ENCODE measurements around the gene ADAMTSL1. TPM values are rescaled to one million over a fixed set of nuclear protein-coding genes. Genes with fewer than 3 reads are reported as not detected.

Gene ADAMTSL1
- total and polyA plus RNA-seq, 2 donors (not counting 3 experiments of a cell fraction or from before 2014, with no cell fraction given), result 15.0 to 18.4 TPM

GRCh38 chr9:18580151-18580550 is 106.2 kb downstream of the ADAMTSL1 start:
- dilution Hi-C loops (cut with MboI; ENCODE audit: extremely low pct_ligation_motif_present, low sequenced_read_pairs), result no loop called here

More at GRCh38 chr9:18580151-18580550, 106.2 kb downstream of the ADAMTSL1 start:
- Histone ChIP-seq H3K9me3 (replicated peaks; ENCODE audit: control insufficient read depth, insufficient read depth, low read length) (no peaks in the 10 kb centered on the region), H4K20me1 (replicated peaks; ENCODE audit: control insufficient read depth, extremely low read depth, insufficient read depth, low read length) (no peaks in the 10 kb centered on the region), H3K27me3 (ENCODE audit: control insufficient read depth in 2 of 2, insufficient read depth in 2 of 2, low read length in 2 of 2) (no peaks in the 10 kb centered on the region), H3K27ac (ENCODE audit: insufficient read depth, low read depth, low read length) (no peak overlapping the region), H3K4me1 (ENCODE audit: control insufficient read depth, extremely low read depth, insufficient read depth, low read length) (no peaks in the 10 kb centered on the region), H3K9ac (replicated peaks; ENCODE audit: extremely low read depth, insufficient read depth, low read length) (no peak overlapping the region), H3K4me2 (ENCODE audit: insufficient read depth, low read length) (no peak overlapping the region), H3K79me2 (ENCODE audit: control insufficient read depth, insufficient read depth, low read length) (no peaks in the 10 kb centered on the region), H3K9me1 (replicated peaks; ENCODE audit: control insufficient read depth, extremely low read depth, insufficient read depth, low read length) (no peaks in the 10 kb centered on the region), H2AFZ (ENCODE audit: low read depth, low read length) (no peak overlapping the region), H3K36me3 (ENCODE audit: control insufficient read depth in 2 of 2, extremely low read depth in 1 of 2, insufficient read depth in 2 of 2, low read length in 2 of 2) (no peaks in the 10 kb centered on the region), H3K4me3 (replicated peaks in 1 of 3; ENCODE audit: insufficient read depth in 1 of 3, low read depth in 1 of 3, low read length in 3 of 3) (no peak overlapping the region)
- ChIA-PET POLR2A (no interaction called here), CTCF (no interaction called here)
- DNase-seq (ENCODE audit: low read depth, low spot score) (no peak), FAIRE-seq (no peak)
- no TSS peak for BruUV-seq (replicated peaks)
- TF ChIP-seq MYC (IDR thresholded peaks at IDR 0.05; ENCODE audit: low read depth, low read length), result no peak
- TF ChIP-seq CTCF (IDR thresholded peaks at IDR 0.05; ENCODE audit: extremely low read depth in 1 of 2, insufficient read depth in 1 of 2, low read depth in 1 of 2, low read length in 2 of 2), result no peak
- TF ChIP-seq POLR2AphosphoS5 (IDR thresholded peaks at IDR 0.05; ENCODE audit: insufficient read depth, low read depth, low read length), result no peak
- no peak for TF ChIP-seq EZH2 (IDR thresholded peaks at IDR 0.05; ENCODE audit: borderline replicate concordance, low read depth, low read length, severe bottlenecking)
- no peak for TF ChIP-seq GATA2 (IDR thresholded peaks at IDR 0.05; ENCODE audit: insufficient read depth, insufficient read length, low read depth, low read length)
- TF ChIP-seq, protein P1, sequence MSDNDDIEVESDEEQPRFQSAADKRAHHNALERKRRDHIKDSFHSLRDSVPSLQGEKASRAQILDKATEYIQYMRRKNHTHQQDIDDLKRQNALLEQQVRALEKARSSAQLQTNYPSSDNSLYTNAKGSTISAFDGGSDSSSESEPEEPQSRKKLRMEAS (IDR thresholded peaks at IDR 0.05; ENCODE audit: insufficient read depth, insufficient read length), result no peak
- TF ChIP-seq FOS (IDR thresholded peaks at IDR 0.05; ENCODE audit: borderline replicate concordance, insufficient read depth, low read length), result no peak
- no peak for TF ChIP-seq JUN (IDR thresholded peaks at IDR 0.05; ENCODE audit: borderline replicate concordance, insufficient read depth, insufficient read length, low read depth)
- TF ChIP-seq POLR2A (IDR thresholded peaks at IDR 0.05; ENCODE audit: low read depth, low read length), result no peak
- intact Hi-C loops (cut with micrococcal nuclease), result no loop called here
